NCI-H1092 treated with DMSO at 0.1 percent for 48 hours (cell line): ENCODE measurements around the gene NUDT2.

Experiments
- DNase-seq: peaks from one replicate; lab custom pipeline; 2025; lab: John Stamatoyannopoulos, UW

Gene NUDT2

DNA sequence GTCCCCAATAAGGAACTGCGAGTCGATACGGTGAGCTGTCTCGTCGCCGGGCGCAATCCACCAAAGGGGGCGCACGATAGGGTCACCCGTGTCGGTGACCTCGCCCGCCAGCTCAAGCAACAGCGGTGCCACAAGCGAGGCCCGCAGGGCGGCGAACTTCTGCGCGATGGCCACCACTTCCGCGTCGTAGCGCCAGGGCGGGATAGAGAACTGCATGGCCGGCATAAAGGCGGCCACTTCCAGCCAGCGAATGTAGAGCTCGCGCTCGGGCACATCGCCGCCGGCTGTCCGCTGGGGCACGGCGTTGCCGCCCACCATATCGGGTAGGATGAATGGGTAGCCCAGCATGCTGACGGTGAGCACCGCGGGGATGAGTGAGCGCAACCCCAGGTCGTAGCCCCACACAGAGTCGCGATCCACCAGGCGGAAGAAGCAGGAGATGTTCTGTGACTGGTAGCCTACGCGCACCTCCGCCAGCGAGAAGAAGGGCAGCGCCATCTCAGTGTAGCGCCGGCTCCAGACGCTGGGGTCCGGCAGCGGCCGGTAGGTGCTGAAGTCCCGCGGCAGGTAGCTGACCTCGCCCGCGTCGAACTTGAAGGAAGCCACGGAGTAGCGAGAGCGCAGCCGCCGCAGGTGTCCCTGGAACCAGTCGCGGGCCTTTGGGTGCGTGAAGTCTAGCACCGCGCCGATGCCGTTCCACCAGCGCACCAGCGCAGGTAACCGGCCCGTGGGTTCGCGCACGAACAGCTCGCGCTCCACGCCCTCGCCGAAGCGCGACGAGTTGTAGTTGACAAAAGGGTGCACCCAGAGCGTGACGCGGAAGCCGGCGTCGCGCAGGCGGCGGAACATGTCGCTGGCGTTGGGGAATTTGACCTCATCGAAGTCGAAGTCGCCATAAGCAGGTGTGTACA, 41.9 kb downstream of the NUDT2 start:
- no peak for DNase-seq

DNA sequence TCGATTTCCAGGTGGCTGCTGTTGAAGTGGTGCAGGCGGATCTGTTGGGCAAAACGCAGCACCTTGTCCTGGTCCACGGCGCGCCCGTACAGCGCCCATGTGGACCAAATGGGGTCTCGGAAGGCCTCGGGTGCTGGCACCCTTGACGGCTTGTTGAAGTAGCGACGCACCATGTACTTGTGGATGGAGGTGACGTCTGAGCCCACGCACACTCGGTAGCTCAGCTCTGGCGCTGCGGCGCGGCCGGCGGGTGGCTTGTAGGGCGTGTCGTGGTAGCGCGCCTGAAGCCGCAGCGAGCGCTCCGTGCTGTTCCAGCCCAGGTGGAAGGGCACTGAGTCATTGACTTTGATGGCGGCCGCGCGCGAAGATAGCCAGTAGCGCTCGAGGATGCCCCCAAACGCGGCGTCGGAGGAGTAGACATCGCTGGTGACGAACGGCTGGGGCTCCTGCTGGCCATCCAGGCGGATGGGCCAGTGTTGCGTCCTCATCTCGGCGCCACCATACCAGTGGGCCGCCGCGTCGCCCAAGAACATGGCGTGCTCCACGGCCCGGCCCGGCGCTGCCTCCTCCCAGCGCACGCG, 42.6 kb downstream of the NUDT2 start:
- no peak for DNase-seq

DNA sequence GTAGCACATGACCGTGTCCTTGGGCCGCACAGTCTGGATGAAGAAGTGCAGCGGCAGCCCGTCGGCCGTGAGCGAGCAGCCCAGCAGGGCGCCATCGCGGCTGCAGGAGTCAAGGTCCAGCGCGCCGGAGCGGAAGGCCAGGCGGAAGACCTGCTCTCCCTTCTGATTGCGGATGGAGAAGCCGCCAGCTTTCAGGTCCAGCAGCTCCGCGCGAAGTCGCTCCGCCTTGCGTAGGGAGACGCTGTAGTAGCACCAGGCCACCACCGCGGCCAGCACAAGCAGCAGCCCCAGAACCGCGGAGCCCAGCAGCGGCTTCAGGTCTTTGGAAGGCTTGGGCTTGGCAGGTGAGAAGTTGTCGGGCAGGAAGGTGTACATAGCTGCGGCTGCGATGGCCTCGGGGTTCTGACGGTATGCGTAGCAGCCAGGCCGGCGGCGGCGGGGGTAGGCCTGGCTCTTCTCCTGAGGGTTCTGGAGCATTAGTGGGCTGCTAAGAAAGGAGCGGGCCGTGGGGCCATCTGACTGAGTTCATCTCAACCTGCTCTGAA, 43.2 kb downstream of the NUDT2 start:
- DNase-seq = no peak

DNA sequence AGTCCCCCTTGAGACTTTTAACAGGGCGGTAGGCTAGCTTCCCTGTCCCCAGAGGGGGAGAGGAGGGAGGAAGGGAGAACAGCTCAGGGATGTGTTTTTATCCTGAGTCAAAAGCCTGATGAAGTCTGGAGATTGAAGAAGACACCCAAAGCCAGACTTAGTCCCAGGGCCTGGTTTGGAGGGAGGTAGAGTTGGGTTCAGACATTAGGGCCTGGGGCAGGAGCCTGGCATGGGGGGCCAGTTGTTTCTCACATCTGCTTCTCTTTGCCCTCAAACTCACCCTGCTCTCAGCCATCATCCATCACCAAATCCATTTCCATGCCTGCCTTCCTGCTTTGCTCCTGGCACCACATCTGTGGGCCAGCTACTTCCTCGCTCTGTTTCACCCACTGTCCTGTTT, 44.4 kb downstream of the NUDT2 start:
- DNase-seq = no peak

DNA sequence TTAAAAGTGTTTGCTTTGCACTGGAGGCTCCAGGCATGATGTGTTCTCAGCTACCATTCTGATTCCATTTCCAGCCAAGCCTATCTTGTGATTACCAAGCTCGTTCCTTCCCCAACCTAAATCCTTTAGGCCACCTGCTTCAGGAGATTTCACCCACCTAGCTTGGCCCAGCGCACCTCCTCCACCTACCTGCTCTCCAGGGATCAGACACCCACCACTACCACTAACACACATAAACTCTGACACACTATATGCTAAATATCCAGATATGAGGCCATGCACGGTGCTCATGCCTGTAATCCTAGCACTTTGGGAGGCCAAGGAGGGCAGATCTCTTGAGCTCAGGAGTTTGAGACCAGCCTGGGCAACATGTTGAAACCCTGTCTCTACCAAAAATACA, 45.0 kb downstream of the NUDT2 start:
- DNase-seq = no peak

DNA sequence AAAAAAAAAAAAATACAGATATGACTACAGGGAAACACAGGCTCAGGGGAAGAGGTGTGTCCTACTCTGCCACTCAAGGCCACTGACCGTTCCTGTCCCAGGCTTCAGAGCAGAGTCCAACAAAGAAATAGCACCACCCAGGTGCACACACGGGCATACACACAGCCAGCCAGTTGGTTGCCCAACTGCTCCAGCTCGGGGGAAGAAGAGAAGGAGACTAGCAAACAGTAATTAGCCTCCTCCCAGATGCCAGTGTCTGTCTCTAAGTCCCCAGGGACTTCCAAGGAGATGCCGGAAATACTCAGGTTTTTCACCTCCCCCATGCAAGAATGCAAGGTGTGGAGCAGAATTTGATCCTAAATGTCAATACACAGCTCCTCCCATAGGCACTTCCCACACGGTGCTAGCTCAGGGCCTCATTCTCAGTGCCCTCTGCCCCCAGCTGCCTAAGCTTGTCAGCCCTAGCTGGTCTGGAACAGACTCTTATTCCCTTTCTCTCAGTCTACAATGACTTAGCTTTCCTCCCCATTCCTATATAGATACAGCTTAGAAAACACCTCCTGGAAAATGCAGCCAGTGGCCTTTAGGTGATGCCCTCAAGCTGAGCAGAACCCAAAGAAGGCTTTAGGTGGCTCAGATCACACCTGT, 45.7 kb downstream of the NUDT2 start:
- DNase-seq = no peak

DNA sequence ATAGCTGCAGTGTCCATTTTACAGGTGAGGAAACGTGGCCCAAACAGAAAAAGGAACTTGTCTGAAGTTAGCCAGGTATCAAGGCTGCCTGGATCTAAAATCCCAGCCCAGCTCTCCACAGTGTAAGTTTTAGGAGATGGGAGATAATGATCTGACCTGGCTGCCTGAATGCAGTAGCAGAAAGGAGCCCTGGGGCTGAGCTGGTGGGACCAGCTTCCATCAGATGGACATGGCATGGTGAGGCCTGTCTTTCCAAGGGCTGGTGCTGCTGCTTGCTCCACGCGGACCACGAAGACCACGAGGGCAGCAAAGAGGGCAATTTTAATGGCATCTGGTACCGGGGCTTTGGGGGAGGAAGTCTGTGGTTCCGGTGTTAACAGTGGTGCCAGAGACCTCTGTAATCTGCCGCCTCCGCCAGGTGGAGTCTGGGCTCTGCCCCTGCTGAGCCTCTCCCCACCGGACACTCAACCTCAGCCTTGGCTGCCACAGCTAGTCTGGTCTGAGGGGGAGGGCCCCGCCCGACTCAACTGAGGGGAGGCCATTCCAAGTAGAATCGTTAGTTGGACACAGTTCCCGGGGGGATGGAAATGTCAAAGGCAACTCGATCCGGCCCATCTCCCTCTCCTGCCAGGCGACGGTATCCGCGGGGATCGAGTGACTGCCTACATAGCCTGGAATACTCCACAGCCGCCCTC, 46.7 kb downstream of the NUDT2 start:
- DNase-seq = peak; percentile 56

DNA sequence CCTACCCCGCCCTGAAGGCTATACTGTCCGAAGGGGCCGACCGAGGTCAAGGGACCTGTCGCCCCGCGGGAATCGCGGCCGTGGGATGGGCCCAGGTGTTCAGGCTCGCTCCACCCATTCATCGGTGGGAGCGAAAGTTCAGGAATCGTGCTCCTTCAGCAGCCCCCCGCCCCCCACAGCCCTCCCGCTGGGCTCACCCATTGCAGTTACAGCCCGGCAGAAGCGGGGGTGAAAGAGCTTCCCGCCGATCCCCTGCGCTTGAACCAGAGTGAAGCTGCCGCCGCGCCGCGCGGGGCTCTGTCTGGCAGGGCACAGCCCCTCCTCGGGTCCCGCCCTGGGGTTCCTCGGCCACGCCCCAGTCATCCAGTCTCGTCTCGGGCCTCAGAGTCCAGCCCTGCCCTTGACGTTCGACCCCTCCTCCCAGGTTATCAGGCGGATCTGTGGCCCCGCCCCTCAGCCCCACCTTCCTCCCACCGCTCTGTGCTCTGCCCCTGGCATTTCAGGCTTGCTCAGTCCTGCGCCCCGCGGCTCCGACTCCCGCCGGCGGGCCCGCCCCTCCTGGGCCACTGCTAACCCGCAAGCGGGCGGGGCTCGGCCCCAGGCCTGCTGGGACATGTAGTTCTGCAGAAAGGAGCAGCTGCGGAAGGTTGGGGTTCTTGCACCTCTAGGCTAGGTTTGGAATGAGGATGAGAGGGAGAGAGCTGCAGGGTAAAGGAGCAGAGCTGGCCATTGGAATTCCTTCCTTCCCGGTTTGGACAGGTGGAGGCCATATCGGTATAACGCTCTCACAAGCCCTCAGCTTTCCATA, 47.4 kb downstream of the NUDT2 start, which contains the start of gene MYORG:
Gene MYORG (minus strand): TSS at position 303 of the 808 bp plus-strand sequence. CDS start 3,955 bp downstream, outside the sequence.
- DNase-seq = peak; percentile 96

DNA sequence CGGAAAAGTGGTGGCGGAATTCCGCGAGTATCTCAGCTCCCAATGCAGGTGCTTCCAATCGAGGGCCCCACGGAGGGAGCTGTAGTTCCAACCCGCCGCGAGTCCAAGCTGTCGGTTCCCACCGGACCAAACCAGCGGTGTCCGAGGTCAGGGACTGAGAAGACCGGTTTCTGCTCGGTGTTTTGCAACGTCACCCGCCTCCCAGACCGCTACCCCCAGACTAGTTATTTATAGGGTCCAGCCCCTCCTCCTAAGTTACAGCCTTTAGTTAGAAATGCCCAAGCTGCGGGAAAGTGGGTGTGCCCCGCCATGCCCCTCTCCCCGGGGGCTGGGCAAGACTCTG, 48.0 kb downstream of the NUDT2 start:
- no peak for DNase-seq

DNA sequence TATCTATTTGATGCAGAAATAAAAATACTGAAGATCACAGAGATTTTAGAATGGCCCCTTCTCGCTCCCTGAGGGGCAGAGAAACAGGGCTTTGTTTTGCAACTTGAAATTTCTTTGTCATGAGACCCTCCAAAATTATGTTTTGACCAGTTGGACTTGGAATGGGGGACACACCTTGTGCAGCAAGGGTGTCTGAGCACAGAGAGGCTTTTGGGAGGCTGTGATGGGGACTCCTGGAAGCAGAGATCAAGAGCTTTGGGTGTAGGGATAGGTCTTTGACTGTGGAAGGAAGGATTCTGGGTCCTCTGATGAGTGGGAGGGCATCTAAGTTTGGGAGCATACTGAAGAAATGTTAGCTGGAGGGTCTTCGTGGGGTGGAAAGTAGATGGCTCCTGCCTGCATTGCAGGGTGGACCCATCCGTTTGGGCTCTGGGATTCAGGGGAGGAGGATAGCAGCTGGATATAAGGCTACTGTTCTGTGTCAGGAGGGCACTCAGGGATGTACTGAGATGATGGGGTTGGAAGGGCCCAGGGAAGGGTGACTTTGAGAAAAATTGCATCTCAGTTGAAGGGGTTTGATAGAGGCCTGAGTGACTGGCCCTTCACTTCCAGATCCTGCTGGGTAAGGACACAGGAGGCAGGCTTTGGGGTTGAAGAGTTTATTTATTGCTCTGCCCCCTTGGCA, 49.1 kb downstream of the NUDT2 start:
- DNase-seq = no peak

DNA sequence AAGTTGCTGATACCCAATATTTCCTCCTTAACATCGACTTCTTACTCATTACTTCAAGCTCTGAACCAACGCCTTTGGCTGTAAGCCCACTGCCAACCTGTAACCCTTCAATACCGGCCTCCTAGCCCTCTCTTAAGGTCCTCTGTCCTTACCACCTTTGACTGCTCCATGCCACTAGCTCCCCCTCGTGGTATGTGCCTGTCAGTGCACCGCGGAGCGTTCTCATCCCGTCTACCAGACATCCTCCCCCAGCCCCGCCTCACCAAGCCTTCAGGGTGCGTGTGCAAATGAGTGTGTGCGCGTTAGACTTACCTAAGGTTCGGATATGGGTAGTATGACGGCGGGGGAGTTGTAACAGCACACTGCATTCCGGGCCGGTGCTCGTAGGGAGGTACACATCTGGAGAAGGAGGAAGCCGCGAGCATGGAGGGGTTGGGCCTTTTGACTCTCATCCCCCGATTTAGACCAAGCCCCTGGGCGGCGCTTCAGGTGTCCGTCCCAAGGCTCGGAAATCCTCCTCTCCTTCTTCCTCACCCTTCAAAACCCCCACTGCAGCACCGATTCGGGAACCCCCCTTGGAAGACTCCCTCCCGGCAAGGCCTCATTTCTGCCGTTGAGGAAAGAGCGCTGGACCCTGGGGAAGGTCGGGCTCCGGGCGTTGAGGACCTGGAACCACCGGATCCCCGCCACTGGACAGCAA, 50.1 kb downstream of the NUDT2 start:
- peak; percentile 91 for DNase-seq

DNA sequence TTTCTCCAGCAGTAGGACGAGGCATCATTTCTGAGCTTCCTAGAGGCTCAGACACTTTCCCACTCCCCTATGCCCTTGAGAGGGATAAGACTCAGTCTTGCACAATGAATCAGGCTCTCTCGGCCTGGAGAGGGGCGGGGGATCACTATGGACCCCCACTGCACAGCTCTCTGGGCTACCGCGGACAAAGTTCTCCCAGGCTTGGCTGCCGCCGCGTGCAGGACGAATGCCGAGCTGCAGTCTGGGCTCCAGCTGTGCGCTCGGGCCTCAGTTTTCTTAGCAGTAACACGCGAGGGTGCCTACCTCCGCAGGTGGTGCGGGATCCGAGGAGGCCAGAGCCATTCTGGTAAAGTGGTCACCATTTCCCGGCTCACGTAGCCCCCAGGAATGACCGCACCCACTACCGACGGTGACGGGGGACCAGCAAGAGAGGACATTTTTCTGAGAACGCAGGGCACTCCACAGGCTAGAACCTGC, 50.7 kb downstream of the NUDT2 start:
- DNase-seq = peak; percentile 37

DNA sequence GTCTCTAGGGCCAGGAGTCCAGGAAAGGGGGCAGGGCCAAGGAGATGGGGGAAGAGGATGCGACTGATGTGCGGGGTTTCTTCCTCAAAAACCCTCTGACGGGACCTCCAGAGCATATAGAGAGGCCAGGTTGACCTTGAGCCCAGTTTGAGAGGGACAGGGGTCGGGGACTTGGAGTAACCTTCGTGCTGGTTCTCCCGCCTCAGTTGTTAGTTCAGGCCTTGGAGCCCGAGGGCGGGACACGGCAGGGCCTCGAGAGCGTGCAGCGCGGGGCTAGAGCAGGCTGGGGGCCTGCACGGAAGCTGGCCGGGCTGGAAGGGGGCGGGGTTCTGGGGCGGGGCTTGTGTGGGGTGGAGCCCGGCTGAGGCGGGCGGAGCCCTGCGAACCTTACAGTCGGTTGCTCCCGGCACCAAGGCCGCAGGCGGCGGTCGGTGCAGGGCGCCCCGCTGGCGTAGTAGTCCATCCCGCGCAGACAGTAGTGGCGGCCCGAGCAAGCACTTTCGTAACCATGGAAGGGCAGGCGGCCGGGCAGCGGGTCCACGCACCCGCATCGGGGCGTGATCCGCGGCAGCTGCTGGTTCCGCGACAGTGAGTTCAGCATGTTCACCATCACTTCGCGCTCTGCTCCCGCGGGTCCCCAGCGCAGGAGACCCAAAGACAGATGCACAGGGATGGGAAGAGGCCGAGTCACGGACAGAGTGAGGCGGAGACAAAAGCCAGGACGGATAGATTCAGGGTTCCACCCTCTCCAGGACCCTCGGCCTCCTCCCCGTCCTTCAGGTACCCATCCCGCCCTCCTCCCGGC, 51.3 kb downstream of the NUDT2 start:
- peak; percentile 63 for DNase-seq

DNA sequence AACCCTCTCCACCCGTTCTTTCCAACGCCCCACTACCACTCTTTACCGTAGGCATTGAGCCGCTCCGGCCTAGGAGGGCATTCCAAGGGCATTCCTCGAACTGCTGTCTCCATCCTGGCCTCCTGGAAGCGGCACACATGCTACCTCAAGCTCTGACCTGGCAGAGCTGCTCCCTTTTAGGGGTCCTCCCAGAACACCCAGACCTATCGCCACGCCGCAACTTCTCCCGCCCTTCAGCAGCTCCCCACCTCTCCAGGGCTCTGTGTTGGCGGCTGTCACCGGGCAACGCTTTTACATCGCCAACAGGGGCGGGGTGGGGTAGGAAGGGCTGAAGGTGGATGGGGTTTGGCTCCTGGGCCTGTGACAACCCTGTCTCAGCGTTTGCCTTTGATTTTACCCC, 52.0 kb downstream of the NUDT2 start:
- DNase-seq = no peak

DNA sequence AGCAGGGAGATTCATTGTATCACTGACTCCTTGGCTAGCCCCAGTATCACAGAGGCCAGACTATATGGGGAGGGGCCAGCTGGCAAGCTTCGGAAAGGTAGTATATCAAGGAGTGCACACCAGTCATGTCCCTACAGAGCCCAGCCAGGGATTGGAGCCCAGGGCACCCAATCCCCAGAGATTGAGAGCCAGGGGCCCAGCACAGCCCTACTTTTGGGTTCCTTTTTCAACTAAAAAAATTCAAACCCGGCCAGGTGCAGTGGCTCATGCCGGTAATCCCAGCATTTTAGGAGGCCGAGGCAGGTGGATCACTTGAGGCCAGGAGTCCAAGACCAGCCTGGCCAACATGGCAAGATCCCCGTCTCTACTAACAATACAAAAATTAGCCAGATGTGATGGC, 52.7 kb downstream of the NUDT2 start:
- no peak for DNase-seq

DNA sequence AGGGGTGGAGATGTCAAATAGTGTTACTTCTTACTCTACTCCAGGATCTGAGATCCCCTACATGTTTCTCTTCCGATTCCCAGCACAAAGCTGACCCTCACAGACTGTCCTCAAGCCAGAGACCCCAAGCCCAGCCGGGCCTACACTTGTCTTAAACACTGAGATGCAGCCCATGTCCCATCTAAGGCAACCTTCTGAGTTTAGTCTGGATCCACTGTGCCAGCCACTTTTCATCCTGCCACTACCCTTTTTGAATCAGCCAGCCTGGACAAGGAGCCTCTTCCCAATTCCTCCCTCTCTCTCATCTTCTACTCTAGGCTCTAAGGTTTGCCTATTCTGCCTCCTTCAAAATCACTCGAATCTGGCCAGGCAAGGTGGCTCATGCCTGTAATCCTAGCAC, 53.5 kb downstream of the NUDT2 start:
- no peak for DNase-seq

DNA sequence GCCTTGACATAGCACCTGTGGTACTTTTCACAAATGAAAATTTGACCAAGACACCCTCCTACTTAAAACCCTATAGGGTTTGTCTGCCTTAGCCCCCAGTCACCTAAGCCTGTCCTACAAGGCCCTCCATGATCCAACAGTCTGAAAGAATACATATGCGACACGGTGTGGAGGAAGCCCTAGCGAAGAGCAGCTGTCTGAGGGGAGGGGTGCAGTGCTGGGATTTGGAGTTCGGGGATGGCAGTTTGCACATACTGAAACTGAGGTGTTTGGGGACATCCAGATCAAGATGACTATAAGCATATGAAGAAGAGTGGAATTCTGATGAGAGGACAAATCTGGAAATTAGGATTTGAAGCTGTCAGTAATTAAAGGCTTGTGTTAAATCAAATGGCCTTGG, 54.5 kb downstream of the NUDT2 start:
- no peak for DNase-seq

DNA sequence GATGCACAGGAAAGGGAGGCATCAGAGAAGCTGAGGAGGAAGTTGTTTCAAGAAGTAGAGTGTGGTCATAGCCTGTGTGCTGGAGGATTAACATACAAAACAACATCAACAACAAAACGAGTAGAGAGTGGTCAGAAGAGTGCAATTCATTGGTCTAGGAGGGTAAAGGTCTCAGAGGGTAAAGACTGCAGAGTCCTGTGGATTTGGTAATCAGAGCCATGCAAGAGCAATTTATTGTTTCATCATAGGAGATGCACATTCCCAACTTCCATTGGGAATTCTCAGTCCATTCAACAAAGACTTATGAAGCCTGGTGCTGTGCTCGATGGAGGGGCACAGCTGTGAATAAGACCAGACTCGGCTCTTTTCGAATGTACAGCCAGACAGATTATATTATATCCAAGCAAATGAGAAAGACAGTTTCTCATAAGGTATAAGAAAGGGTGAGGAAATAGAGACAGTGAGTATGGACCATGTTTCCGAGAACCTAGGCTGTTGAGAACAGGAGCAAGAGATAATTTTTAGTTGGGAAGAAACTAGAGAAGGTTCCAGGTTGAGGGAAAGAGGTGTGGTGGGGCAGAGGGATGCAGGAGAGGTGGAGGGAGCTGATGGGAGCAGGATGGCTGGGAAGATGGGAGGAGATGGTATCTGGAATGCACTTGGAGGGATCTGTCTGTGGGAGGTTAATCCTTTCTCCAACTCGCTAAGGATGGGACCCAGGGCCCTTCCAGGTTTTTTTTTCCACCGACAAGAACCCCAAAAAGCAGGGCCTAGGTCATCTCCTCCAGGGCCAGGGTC, 55.2 kb downstream of the NUDT2 start:
- DNase-seq = no peak
